PFSK-1 (cell line): ENCODE measurements around the gene HBA2.

ENCODE experiments used
- POLR2AphosphoS5 ChIP-seq: IDR thresholded peaks from 2 replicates; pipeline ENCODE4 v1.6.1; 2012; ENCODE audit warnings: low read depth, mild to moderate bottlenecking, control low read depth, low read length, moderate library complexity
- TF ChIP-seq, protein P1 (sequence below), 2 experiments: IDR thresholded peaks; 2 replicates each; pipeline versions ENCODE4 v1.6.1 to v1.8.0; 2011 to 2012; ENCODE audit warnings: low read depth in 2 of 2, low read length in 2 of 2, control low read depth in 1 of 2, inconsistent platforms in 1 of 2, mild to moderate bottlenecking in 1 of 2, moderate library complexity in 1 of 2; ENCODE audit not compliant: insufficient read depth in 1 of 2

DNA sequence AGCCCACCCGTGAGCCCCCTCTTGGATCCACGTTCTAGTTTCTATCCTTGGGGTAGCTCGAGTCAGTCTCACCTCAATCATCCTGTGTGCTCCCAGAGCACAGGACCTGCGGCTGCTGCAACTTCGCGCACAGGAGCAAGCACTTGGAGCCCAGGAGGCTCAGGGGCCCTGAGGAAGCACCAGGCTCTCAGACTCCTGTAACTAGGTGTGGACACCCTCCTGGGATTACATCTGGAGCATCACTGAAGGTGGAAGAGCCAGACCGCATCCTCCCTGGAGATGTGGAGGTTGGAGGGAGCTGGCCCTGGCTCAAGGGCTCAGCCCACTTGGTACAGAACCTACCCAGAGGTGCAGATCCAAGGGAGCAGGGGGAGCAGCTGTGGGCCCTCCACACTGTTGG lies 10.3 kb downstream of the HBA2 start:
- 0 out of 2 replicates have a peak, but pooled peaks have one; percentile 24 for TF ChIP-seq POLR2AphosphoS5
- TF ChIP-seq, protein P1, sequence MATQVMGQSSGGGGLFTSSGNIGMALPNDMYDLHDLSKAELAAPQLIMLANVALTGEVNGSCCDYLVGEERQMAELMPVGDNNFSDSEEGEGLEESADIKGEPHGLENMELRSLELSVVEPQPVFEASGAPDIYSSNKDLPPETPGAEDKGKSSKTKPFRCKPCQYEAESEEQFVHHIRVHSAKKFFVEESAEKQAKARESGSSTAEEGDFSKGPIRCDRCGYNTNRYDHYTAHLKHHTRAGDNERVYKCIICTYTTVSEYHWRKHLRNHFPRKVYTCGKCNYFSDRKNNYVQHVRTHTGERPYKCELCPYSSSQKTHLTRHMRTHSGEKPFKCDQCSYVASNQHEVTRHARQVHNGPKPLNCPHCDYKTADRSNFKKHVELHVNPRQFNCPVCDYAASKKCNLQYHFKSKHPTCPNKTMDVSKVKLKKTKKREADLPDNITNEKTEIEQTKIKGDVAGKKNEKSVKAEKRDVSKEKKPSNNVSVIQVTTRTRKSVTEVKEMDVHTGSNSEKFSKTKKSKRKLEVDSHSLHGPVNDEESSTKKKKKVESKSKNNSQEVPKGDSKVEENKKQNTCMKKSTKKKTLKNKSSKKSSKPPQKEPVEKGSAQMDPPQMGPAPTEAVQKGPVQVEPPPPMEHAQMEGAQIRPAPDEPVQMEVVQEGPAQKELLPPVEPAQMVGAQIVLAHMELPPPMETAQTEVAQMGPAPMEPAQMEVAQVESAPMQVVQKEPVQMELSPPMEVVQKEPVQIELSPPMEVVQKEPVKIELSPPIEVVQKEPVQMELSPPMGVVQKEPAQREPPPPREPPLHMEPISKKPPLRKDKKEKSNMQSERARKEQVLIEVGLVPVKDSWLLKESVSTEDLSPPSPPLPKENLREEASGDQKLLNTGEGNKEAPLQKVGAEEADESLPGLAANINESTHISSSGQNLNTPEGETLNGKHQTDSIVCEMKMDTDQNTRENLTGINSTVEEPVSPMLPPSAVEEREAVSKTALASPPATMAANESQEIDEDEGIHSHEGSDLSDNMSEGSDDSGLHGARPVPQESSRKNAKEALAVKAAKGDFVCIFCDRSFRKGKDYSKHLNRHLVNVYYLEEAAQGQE (IDR thresholded peaks at IDR 0.05; ENCODE audit: insufficient read depth in 1 of 2, low read depth in 2 of 2, low read length in 2 of 2), result no peak
